ENCODE data around the gene SPIN1.

The SPIN1 gene

GRCh38 chr9:88390371-88390990 lies 2.2 kb downstream of the SPIN1 start:
- DNase-seq, result no peak

DNA sequence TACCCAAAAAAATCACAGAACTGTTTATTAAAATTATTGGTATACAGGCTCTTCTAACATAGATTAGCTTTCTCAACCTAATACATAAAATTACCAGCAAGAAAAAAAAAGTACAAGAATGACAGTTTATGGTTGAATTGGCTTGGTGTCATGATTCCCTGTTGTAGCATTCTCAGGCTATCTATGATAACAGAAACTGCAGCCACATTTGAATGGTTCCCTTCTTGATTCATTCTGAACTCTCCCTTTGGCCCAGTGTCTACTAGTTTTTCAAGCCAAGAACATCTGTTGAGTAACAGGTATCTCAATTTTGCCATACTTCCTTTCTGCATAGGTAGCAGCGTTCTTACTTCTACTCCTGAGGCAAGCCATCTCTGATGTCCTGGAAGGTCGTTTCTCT lies 3.0 kb downstream of the SPIN1 start:
- DNase-seq, result no peak

DNA sequence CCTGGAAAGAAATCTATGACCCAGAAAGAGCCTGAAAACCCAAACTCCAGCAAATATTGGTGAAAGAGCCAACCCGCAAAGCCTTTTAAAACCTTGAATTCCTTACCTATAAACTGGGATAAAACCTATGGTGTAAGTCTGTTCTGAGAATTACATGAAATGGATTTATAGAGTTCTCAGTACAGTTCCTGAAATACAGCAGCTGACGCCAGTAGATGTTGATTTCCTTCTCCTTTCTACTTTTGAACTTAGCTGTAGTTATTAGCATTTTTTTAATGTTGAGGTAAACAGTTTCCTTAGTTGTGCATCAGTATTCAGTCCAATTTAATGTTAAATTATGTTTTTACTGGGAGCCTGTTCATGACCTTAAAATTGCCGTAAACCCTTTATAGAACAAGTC lies 3.7 kb downstream of the SPIN1 start:
- no peak for DNase-seq

- no peak for DNase-seq
Observed at GRCh38 chr9:88392549-88392948, 4.3 kb downstream of the SPIN1 start.

DNA sequence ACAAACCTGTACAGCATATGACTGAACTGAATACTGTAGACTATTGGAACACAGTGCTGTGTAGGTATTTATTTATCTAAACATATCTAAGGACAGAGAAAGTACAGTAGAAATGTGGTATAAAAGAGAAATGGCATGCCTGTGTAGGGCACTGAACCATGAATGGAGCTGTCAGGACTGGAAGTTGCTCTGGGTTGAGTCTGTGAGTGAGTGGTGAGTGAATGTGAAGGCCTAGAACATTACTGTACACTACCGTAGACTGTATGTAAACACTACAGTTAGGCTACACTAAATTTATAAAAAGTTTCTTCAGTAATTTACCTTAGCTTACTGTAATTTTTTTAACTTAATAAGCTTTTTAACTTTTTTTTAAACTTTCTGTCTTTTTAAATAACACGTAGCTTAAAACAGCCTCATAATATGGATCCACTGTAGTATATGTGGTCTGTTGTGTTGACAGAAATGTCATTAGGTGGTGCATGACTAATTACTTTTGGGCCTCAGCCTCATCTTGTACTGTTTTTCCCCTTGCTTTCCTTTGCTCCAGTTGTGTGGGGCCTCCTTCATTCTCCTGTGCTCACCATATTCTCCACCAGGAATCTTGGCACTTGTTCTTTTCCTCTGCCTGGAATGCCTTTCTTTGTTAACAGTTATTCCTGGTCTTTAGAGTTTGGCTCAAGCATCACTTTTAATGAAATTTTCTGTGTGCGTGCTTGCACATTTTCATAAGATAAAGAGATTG lies 8.8 kb downstream of the SPIN1 start:
- DNase-seq, result no peak

- no peak for DNase-seq
Observed at GRCh38 chr9:88398016-88398415, 9.8 kb downstream of the SPIN1 start.

- no peak for DNase-seq
Observed at GRCh38 chr9:88399966-88400365, 11.7 kb downstream of the SPIN1 start.

DNA sequence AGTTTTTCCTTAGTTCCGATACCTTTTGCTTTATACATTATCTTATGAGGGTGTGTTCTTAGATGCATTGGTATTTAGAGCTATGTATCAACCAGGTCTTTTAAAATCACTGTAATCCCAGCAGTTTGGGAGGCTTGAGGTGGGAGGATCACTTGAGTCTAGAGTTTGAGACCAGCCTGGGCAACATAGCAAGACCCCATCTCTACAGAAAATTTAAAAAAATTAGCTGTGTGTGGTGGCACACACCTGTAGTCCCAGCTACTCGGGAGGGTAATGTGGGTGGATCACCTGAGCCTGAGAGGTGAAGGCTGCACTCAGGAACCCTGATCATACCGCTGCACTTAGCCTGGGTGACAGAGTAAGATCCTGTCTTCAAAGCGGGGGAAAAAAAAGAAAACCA lies 15.1 kb downstream of the SPIN1 start:
- no peak for DNase-seq

- no peak for DNase-seq
Observed at GRCh38 chr9:88406051-88406450, 17.8 kb downstream of the SPIN1 start.

GRCh38 chr9:88411471-88411870 lies 23.2 kb downstream of the SPIN1 start:
- no peak for DNase-seq

- DNase-seq, result no peak
Observed at GRCh38 chr9:88414298-88414697, 26.1 kb downstream of the SPIN1 start.

GRCh38 chr9:88418025-88418424 lies 29.8 kb downstream of the SPIN1 start:
- no peak for DNase-seq

GRCh38 chr9:88418715-88419540 lies 30.7 kb downstream of the SPIN1 start:
- no peak for DNase-seq

DNA sequence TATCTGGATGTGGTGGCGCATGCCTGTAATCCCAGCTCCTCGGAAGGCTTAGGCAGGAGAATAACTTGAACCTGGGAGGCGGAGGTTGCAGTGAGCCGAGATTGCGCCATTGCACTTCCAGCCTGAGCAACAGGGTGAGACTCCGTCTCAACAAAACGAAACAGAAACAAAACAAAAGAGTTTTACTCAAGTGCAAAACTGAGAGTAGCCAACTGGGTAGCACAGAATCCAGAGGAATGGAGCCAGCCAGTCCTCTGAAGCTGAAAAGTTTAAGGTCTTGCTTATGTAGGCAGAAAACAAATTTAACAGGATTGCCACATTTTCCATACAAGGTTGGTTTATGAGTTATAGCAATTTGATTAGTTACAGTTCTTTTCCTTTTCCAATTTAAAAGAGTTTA lies 32.0 kb downstream of the SPIN1 start:
- no peak for DNase-seq

DNA sequence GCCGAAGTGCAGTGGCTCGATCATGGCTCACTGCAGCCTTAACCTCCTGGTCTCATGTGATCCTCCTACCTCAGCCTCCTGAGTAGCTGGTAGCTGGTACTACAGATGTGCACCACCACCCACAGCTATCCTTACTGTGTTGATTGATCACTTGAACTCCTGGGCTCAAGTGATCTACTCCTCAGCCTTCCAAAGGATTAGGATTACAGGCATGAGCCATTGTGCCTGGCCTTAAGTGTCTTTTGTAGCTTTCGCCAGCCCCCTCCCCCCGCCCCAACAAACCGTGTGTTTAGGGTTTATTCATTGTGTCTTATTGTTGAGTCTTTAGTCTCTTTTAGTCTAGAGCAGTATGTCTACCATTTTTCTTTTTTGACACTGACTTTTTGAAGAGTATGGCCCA lies 33.1 kb downstream of the SPIN1 start:
- no peak for DNase-seq

DNA sequence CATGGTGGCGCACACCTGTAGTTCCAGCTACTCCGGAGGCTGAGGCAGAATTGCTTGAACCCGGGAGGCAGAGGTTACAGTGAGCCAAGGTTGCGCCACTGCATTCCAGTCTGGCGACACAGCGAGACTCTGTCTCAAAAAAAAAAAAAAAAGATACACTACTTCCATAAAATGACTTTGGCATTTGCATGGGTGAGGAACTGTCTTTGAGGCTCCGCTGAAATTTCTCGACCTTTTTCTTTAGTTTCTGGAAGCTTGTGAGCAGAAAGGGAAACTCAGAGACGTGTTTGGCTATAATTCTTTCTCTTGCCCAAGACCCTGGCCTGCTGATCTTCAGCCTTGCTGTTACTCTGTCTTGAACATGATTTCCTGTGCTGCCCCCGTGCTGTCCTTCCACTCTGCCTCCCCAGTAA lies 37.3 kb downstream of the SPIN1 start:
- DNase-seq, result no peak

DNA sequence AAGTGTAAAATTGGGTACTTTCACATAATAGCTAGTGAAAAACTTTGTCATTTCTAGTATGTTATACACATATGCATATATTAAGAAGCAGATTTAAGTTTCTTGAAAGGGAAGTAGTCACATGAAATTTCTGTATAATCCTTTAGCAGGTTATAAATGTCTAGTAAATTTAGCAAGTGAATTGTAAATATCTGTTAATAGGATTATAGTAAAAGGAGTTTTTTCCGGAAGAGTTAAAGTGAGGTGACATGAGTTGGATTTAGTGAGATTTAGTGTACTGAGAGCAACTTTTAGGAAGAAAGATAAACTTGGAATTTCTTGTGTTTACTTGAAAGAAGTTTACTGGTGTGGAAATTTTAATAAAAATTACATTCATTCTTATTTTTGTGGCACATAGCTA lies 38.4 kb downstream of the SPIN1 start:
- no peak for DNase-seq

DNA sequence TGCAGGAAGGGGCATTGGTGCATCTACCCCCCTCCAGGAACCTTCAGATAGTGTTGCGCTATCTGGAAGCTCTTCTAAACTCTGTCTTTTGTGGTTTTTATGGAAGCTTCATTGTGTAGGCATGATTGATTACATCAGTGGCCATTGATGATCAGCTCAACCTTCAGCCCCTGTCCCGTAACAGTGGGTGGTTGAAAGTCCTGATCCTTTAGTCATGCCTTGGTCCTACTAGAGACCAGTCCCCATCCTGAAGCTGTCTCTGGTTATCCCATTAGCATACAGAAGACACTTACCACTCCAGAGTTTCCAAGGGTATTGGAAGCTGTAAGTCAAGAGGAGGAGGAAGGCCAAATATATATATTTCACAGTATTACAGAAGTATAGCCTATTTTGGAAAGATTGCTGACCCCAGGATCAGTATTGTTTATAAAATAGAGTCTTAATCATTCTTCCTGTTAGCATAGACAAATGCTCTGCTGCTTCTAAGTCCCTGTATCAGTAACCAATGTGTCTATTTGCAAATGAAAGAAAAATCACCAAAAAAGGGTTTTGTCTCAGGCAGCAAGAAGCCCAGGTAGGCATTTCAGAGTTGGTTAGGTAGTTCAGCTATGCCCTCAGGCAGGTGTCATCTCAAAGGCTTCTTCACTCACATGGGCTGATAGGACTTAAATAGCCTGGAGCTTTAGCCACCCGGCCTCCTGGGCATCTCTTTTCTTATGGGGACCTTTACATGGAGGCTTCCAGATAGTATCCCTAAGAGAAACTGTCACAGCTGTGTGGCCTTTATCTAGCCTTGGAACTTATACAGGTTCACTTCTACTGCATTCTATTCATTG lies 41.6 kb downstream of the SPIN1 start:
- DNase-seq, result no peak

- no peak for DNase-seq
Observed at GRCh38 chr9:88433583-88434255, 45.5 kb downstream of the SPIN1 start.

DNA sequence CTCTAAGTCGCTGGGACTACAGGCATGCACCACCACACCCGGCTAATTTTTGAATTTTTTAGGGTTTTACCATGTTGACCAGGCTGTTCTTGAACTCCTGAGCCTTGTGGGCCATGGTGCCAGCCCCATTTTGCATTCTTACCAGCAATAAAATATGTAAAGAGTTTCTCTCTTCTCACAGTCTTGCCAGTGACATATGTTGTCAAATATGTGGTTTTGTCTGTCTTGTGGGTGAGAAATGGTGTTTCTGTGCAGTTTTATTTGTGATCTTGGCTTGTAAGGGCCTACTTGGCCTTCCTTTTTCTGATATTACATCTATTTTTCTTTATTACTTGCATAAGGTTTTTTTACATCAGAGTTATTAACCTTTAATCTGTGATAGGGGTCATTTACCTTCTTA lies 47.1 kb downstream of the SPIN1 start:
- no peak for DNase-seq

GRCh38 chr9:88436379-88436778 lies 48.1 kb downstream of the SPIN1 start:
- no peak for DNase-seq
